ENCODE results near the gene CCL14. TPM values are rescaled to one million over a fixed set of nuclear protein-coding genes. Genes with fewer than 3 reads are reported as not detected.
"Not testable (repeated sequence)": the region's sequence is repeated elsewhere in the genome, so short reads cannot be mapped to it uniquely, and the experiment has no call there.

The CCL14 gene
- total and polyA plus RNA-seq, 4 experiments from 2014 or later, result not detected

- Histone ChIP-seq H3K4me3 (ENCODE audit: low read length in 2 of 2) (no peak overlapping the region), H3K36me3 (ENCODE audit: insufficient read depth, low read length) (no peaks in the 10 kb centered on the region), H3K9me3 (ENCODE audit: control insufficient read depth in 1 of 2, low read length in 2 of 2) (no peaks in the 10 kb centered on the region), H3K4me1 (ENCODE audit: insufficient read depth, low read length) (no peaks in the 10 kb centered on the region), H3K27ac (ENCODE audit: low read depth, low read length) (no peak overlapping the region), H3K27me3 (ENCODE audit: insufficient read depth, low read length) (no peaks in the 10 kb centered on the region)
- ChIA-PET POLR2A (ENCODE audit: partially characterized antibody) (interaction anchor here (0.7 kb wide), 1 partner anchor 273 kb away, joined by 4 read pairs; no protein-coding TSS in a partner anchor), CTCF (ENCODE audit: partially characterized antibody) (no interaction called here)
- Mint-ChIP-seq H3K9me3 (peaks cover 0 to 2% (median 0%) of the 10 kb centered on the region in 8 donors), H3K27ac (no peak overlapping the region), H3K4me1 (peaks cover 3 to 7% (median 5%) of the 10 kb centered on the region in 4 donors), H3K4me3 (no peak overlapping the region), H3K27me3 (peaks cover 2 to 8% of the 10 kb centered on the region in 2 donors), H3K36me3 (no peaks in the 10 kb centered on the region)
- no peak for DNase-seq
- intact Hi-C loops (cut with micrococcal nuclease), result no loop called here
Observed at GRCh38 chr17:36002631-36003030, 16.1 kb upstream of the CCL14 start.

- H3K4me1 ChIP-seq (ENCODE audit: insufficient read depth, low read length), result no peaks in the 10 kb centered on the region
- intact Hi-C loops (cut with micrococcal nuclease), result no loop called here
- no peak overlapping the region for H3K27ac ChIP-seq (ENCODE audit: low read depth, low read length)
- H3K36me3 ChIP-seq (ENCODE audit: insufficient read depth, low read length), result no peaks in the 10 kb centered on the region
- Mint-ChIP-seq H3K27me3 (peaks cover 2 to 8% of the 10 kb centered on the region in 2 donors), H3K4me1 (peaks cover 3 to 7% (median 5%) of the 10 kb centered on the region in 4 donors), H3K9me3 (peaks cover 0 to 2% (median 0%) of the 10 kb centered on the region in 8 donors), H3K4me3 (no peak overlapping the region), H3K27ac (no peak overlapping the region), H3K36me3 (no peaks in the 10 kb centered on the region)
- no peaks in the 10 kb centered on the region for H3K27me3 ChIP-seq (ENCODE audit: insufficient read depth, low read length)
- no peaks in the 10 kb centered on the region for H3K9me3 ChIP-seq (ENCODE audit: control insufficient read depth in 1 of 2, low read length in 2 of 2)
- no peak overlapping the region for H3K4me3 ChIP-seq (ENCODE audit: low read length in 2 of 2)
- CTCF ChIA-PET (ENCODE audit: partially characterized antibody), result interaction anchor here (2.0 kb wide), 1 partner anchor 71 kb away, joined by 4 read pairs; no protein-coding TSS in a partner anchor
- POLR2A ChIA-PET (ENCODE audit: partially characterized antibody), result interaction anchor here (0.7 kb wide), 1 partner anchor 273 kb away, joined by 4 read pairs; no protein-coding TSS in a partner anchor
- no peak for DNase-seq
Observed at GRCh38 chr17:36001862-36002603, 15.5 kb upstream of the CCL14 start.

GRCh38 chr17:36001110-36001771 is 14.7 kb upstream of the CCL14 start, which contains the start of gene CCL15:
TSS of gene CCL15 (minus strand) at chr17:36001553. CDS start at chr17:36001492, 61 bp downstream.
- no peak for DNase-seq
- H3K36me3 ChIP-seq (ENCODE audit: insufficient read depth, low read length), result no peaks in the 10 kb centered on the region
- no peak within 1 kb of the TSS for H3K4me3 ChIP-seq (ENCODE audit: low read length in 2 of 2)
- Mint-ChIP-seq H3K36me3 (no peaks in the 10 kb centered on the region), H3K27me3 (peaks cover 2 to 8% of the 10 kb centered on the region in 2 donors), H3K9me3 (peaks cover 0 to 2% (median 0%) of the 10 kb centered on the region in 8 donors), H3K4me1 (peaks cover 3 to 7% (median 5%) of the 10 kb centered on the region in 4 donors), H3K4me3 (no peak within 1 kb of the TSS), H3K27ac (no peak within 1 kb of the TSS)
- H3K27me3 ChIP-seq (ENCODE audit: insufficient read depth, low read length), result no peaks in the 10 kb centered on the region
- no peak within 1 kb of the TSS for H3K27ac ChIP-seq (ENCODE audit: low read depth, low read length)
- H3K4me1 ChIP-seq (ENCODE audit: insufficient read depth, low read length), result no peaks in the 10 kb centered on the region
- CTCF ChIA-PET (ENCODE audit: partially characterized antibody), result interaction anchor here (2.0 kb wide), 1 partner anchor 72 kb away, joined by 4 read pairs; no protein-coding TSS in a partner anchor
- POLR2A ChIA-PET (ENCODE audit: partially characterized antibody), result no interaction called here
- no peaks in the 10 kb centered on the region for H3K9me3 ChIP-seq (ENCODE audit: control insufficient read depth in 1 of 2, low read length in 2 of 2)
- intact Hi-C loops (cut with micrococcal nuclease), result no loop called here

- Histone ChIP-seq H3K27me3 (ENCODE audit: insufficient read depth, low read length) (no peaks in the 10 kb centered on the region), H3K4me3 (ENCODE audit: low read length in 2 of 2) (no peak overlapping the region), H3K36me3 (ENCODE audit: insufficient read depth, low read length) (no peaks in the 10 kb centered on the region), H3K4me1 (ENCODE audit: insufficient read depth, low read length) (no peaks in the 10 kb centered on the region), H3K27ac (ENCODE audit: low read depth, low read length) (no peak overlapping the region), H3K9me3 (ENCODE audit: control insufficient read depth in 1 of 2, low read length in 2 of 2) (no peaks in the 10 kb centered on the region)
- Mint-ChIP-seq H3K27ac (no peak overlapping the region), H3K4me3 (no peak overlapping the region), H3K27me3 (peaks cover 2 to 8% of the 10 kb centered on the region in 2 donors), H3K4me1 (peaks cover 3 to 7% (median 5%) of the 10 kb centered on the region in 4 donors), H3K9me3 (peaks cover 0 to 2% (median 0%) of the 10 kb centered on the region in 8 donors), H3K36me3 (no peaks in the 10 kb centered on the region)
- no peak for DNase-seq
- intact Hi-C loops (cut with micrococcal nuclease), result no loop called here
- POLR2A ChIA-PET (ENCODE audit: partially characterized antibody), result no interaction called here
- CTCF ChIA-PET (ENCODE audit: partially characterized antibody), result interaction anchor here (1.6 to 2.0 kb wide), 2 partner anchors 31 to 72 kb away, joined by 4 read pairs; no protein-coding TSS in a partner anchor
Observed at GRCh38 chr17:36000732-36001109, 14.2 kb upstream of the CCL14 start.

GRCh38 chr17:35998756-35999155 is 12.2 kb upstream of the CCL14 start:
- H3K27ac Mint-ChIP-seq, result no peak overlapping the region
- Histone ChIP-seq H3K4me1 (ENCODE audit: insufficient read depth, low read length) (no peaks in the 10 kb centered on the region), H3K4me3 (ENCODE audit: low read length in 2 of 2) (no peak overlapping the region), H3K27me3 (ENCODE audit: insufficient read depth, low read length) (no peaks in the 10 kb centered on the region), H3K9me3 (ENCODE audit: control insufficient read depth in 1 of 2, low read length in 2 of 2) (no peaks in the 10 kb centered on the region), H3K27ac (ENCODE audit: low read depth, low read length) (no peak overlapping the region), H3K36me3 (ENCODE audit: insufficient read depth, low read length) (no peaks in the 10 kb centered on the region)
- no peak overlapping the region for H3K4me3 Mint-ChIP-seq
- ChIA-PET CTCF (ENCODE audit: partially characterized antibody) (no interaction called here), POLR2A (ENCODE audit: partially characterized antibody) (no interaction called here)
- H3K36me3 Mint-ChIP-seq, result no peaks in the 10 kb centered on the region
- no peaks in the 10 kb centered on the region for H3K4me1 Mint-ChIP-seq
- peaks cover 8 to 14% of the 10 kb centered on the region in 2 donors for H3K27me3 Mint-ChIP-seq
- H3K9me3 Mint-ChIP-seq, result peaks cover 0 to 2% (median 0%) of the 10 kb centered on the region in 8 donors
- DNase-seq, result no peak
- intact Hi-C loops (cut with micrococcal nuclease), result no loop called here

- no peaks in the 10 kb centered on the region for H3K36me3 ChIP-seq (ENCODE audit: insufficient read depth, low read length)
- Mint-ChIP-seq H3K27me3 (peaks cover 8 to 14% of the 10 kb centered on the region in 2 donors), H3K27ac (no peak overlapping the region), H3K4me1 (no peaks in the 10 kb centered on the region), H3K4me3 (no peak overlapping the region), H3K9me3 (peaks cover 0 to 6% (median 0%) of the 10 kb centered on the region in 8 donors), H3K36me3 (no peaks in the 10 kb centered on the region)
- H3K9me3 ChIP-seq (ENCODE audit: control insufficient read depth in 1 of 2, low read length in 2 of 2), result no peaks in the 10 kb centered on the region
- no peaks in the 10 kb centered on the region for H3K27me3 ChIP-seq (ENCODE audit: insufficient read depth, low read length)
- no peak overlapping the region for H3K27ac ChIP-seq (ENCODE audit: low read depth, low read length)
- ChIA-PET CTCF (ENCODE audit: partially characterized antibody) (no interaction called here), POLR2A (ENCODE audit: partially characterized antibody) (no interaction called here)
- no peaks in the 10 kb centered on the region for H3K4me1 ChIP-seq (ENCODE audit: insufficient read depth, low read length)
- no peak overlapping the region for H3K4me3 ChIP-seq (ENCODE audit: low read length in 2 of 2)
- no peak for DNase-seq
- intact Hi-C loops (cut with micrococcal nuclease), result no loop called here
Observed at GRCh38 chr17:35998018-35998545, 11.6 kb upstream of the CCL14 start.

GRCh38 chr17:35995346-35995745 is 8.8 kb upstream of the CCL14 start:
- H3K27ac Mint-ChIP-seq; H3K9me3 ChIP-seq (ENCODE audit: control insufficient read depth in 1 of 2, low read length in 2 of 2); H3K27ac ChIP-seq (ENCODE audit: low read depth, low read length); H3K4me3 Mint-ChIP-seq; H3K4me1 Mint-ChIP-seq; H3K9me3 Mint-ChIP-seq; intact Hi-C loops (cut with micrococcal nuclease); H3K27me3 ChIP-seq (ENCODE audit: insufficient read depth, low read length); H3K4me3 ChIP-seq (ENCODE audit: low read length in 2 of 2); POLR2A ChIA-PET (ENCODE audit: partially characterized antibody); H3K36me3 Mint-ChIP-seq; DNase-seq; H3K36me3 ChIP-seq (ENCODE audit: insufficient read depth, low read length); H3K4me1 ChIP-seq (ENCODE audit: insufficient read depth, low read length): not testable (repeated sequence)
- CTCF ChIA-PET (ENCODE audit: partially characterized antibody), result interaction anchor here (0.7 kb wide), 1 partner anchor 20 kb away, joined by 3 read pairs; no protein-coding TSS in a partner anchor
- H3K27me3 Mint-ChIP-seq, result peaks cover 12 to 16% of the 10 kb centered on the region in 2 donors
